Measurements from ENCODE around the gene SRSF1.
"Not testable (repeated sequence)": the region's sequence is repeated elsewhere in the genome, so short reads cannot be mapped to it uniquely, and the experiment has no call there.

Gene SRSF1, protein sequence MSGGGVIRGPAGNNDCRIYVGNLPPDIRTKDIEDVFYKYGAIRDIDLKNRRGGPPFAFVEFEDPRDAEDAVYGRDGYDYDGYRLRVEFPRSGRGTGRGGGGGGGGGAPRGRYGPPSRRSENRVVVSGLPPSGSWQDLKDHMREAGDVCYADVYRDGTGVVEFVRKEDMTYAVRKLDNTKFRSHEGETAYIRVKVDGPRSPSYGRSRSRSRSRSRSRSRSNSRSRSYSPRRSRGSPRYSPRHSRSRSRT
- 12.4 to 105 (median 57.9) reads per million in 17 experiments for total RNA-seq

DNA sequence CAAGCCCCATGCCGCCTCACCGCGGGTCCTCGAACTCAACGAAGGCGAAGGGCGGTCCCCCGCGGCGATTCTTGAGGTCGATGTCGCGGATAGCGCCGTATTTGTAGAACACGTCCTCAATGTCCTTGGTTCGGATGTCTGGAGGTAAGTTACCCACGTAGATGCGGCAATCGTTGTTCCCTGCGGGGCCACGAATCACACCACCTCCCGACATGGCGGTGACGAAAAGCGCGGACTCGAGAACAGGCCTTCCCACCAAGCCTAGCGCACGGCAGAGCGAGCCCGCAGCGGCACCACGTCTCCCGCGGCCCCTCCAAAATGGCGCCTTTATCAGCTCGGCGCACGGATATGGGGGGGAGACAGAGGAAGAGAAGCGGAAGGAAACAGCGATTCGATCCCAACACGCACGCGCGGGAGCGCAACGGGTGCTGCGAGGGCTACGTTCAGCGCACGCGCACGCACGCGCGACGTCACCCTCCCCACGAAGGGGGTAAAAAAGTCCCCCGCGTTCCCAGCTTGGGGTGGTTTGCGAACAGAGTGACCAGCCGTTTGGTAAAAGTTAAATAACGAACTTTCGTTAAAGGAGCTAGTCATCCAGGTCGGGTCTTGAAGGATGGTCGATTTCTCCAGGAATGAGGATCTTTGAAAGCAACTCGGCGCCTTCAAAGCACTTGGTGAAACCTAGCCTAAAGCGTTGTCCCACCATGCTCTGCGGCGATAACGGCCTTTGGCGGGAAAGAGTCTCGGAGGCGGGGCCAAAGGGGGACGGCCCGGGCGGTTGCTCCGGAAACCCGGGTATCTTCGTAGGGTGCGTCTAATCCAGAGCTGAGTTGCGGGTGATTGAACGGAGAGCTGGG lies at the start of gene SRSF1:
Gene SRSF1, minus strand, starts transcription at position 323 of the 857 bp plus-strand sequence. Its CDS starts 109 bp downstream, at position 214.
- DNase-seq: peak; percentile 98 to 99 (median 99)

DNA sequence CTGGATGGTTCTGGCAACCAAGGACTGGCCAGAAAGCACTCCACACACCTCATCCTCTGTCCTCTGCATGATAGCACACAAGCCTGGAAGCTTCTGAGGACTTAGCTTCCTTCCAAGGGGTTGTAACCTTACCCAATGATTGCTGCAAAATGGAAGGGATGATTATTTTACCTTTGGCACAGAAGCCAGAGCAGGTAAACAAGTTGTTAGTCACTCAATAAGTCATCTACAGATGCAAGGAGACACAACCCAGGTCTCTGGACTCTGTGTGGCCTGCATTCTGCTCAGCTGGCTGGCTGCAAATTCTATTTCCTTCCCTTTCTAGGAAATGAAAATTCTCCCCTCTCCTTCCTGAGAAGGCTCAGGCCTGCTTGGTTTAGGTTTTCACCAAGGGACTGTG lies 49.4 kb upstream of the SRSF1 start:
- no peak for DNase-seq

DNA sequence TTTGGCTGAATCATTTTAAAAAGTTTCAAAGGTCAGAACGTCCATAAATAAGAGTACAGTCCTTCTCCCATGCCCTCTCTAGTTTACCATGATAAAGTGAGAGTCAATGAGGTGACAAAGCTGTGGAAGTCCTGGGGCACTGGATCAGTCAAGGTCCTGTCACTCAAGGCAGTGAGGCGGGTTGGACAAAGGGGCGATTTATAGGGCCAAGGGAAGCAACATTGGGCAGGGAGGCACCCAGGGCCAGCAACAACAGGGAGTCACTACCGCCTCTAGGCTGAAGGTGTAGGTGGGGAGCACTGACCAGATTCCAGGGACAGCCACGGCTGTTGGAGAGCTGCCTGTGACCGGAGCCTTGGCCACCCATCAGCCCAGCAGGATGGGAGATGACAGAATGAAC lies 47.6 kb upstream of the SRSF1 start:
- no peak for DNase-seq

DNA sequence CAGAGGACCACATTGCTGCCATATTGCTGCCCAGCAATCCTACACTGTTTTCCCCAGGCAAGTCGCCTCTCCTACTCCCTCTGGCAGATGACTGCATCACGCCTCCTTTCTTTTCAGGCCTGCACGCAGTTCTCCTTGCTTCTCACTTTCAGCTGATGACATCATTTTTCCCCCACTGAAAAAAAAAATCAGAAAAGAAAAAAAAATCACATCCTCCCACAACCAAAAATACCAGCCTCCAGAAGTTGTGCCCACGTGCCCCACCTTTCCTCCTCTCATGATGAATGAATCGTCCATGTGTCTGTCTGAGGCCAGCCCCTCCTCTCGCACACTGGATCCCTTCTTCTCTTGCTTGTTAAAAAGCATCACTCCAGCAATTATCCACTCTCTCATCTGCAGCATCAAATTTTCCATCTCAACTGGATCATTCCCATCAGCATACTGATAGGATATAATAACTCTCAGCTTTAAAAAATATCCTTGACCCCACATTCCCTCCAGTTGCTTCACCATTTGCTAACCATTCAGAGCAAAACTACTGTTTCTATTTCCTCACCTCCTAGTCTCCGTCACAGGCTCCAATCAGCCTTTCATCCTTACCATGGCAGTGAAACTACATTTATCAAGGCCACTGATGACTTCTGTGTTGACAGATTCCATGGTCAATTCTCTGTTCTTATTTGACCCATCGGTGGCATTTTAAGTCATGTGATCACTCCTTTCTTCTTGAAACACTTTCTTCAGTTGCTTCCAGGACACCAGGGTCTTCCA lies 46.1 kb upstream of the SRSF1 start:
- peak; percentile 27 to 58 (median 48) for DNase-seq

DNA sequence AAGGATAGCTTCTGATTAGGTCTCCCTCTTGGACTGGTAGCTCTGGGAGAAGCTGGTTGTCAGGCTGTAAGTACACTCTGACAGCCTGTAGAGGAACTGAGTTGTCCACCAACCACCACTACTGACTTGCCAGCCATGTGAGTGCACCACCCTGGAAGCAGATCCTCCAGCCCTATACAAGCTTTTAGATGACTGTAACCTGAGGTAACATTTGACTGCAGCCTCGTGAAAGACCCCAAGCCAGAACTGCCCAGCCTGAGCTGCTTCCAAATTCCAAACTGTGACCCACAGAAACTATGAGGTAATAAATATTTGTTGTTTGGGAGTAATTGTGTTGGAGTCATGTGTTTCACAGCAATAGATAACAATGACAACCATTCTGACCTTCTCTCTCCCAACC lies 45.4 kb upstream of the SRSF1 start:
- DNase-seq: peak in 2 of 4 experiments; percentile 4 to 10

DNA sequence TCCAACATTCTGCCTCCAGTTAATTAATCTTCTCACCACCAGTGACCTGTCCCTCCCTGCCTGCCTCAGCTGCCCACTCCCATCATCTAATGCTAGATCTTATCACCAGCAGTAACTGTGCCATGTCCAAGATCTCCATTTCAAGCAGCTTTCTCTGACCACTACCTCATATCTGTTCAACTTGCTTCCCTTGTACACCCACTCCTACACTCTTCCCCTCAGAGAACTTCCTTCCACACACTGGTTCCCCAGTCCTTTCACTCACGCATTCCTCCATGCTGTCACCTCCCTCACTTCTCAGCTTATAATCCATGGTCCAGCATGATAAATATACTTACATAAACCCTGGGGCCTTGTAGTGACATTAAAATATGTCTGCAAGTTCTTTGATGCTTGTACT lies 44.4 kb upstream of the SRSF1 start:
- DNase-seq: peak; percentile 11 to 61 (median 51)

DNA sequence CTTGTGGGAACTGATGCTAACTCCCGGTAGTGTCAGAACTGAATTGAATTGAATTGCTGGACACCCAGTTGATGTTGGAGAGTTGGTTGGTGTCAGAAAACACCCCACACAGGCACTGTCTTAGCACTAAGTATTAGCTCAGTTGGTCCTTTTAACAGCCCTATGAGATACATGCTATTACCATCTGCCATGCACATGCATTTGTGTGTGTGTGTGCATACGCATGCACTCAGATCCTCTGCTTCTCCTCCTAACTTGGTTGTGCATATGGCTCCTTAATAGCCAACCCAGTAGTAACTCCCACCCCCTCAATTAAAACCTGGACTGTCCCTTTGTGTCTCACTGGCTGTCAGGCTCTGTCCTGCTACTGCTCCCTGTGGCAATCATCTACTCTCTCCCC lies 43.9 kb upstream of the SRSF1 start:
- DNase-seq: no peak

DNA sequence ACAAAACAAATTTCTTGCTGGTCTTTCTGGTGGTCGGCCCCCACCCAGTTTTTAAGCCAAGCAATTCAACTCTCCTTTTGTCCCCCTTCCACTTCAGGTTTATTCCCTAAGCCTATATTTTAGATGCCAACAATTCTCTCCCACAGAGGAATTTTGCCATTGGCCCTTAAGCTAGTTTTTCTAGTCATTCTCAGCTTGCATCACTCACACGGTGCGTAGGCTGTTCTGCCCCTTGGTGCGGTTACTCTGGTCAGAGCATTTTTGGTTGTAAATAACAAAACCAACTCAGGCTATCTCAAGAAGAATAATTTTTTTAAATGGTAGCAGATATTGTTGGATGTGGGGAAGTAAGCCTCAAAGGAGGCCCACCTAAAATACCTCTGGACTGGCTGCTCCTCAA lies 42.5 kb upstream of the SRSF1 start:
- no peak for DNase-seq

DNA sequence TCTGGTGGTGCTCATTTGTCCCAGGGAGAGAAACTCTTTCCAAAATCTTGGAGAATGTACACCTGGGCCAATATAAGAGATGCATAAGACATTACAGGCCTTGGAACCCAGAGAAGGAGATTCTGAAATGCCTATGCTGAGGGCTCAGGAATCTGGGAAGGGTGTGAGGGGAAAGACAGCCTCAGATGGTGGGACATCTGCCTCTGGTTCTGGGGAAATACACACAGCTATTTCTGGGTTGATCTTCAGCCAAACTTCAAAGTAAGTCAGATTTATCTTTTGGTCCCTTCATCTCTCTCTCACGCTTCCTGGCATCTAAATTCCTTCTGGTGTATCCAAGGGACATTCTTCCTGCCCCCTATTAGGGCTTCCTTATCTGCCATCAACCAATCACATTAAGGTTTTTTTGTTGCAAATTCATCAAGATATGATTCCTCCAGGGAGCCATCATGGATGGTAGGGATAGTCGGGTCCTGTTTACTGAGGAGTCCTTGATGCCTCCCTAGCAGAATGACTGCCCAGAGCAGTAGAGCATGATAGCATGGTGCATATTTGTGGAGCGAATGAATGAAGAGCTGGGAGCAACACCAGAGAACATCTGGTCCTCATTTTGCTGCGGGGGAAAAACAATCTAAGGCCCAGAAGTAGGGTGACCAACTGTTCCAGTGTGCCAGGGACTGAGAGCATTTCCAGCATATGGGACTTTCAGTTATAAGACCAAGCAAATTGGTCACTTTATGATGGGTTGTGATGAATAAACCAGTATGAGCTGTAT lies 40.5 kb upstream of the SRSF1 start:
- no peak for DNase-seq

DNA sequence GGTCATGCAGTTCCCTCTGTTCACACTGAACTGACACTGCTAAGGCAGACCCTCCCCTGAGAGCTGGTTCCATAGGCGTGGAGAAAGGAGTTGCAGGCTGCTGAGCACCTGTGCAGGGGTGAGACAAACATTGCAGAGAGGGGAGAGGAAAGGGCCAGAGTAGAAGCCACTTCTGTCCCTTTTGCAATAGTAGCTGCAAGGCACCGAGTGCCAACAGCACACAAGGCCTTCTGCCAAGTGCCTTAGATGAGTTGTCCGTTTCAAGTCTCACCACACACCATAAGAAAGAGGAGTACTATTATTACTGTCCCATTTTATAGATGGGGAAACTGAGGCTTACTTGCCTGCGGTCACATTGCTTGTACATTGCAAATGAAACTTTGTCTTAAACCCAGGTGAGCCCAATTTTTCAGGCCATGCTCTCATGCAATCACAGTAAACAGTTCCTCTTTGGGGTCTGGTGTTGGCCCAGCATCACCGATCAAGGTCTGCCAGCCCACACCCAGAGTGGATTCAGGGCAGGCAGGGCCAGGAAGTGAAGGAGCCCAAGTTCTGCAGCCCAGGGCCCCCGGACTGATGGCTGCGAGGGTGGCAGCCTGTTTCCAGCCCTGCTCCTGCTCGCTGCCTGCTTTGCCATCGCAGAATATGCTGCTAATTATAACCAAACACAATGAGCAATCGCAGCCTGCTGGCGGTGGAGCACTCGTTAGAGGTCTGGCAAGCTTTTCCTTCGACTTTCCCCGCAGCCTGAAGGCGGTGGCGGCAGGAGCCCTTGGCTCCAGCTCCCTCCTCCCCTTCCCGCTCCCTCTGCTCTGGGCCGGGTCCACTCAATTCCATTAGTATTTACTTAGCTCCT lies 39.4 kb upstream of the SRSF1 start:
- DNase-seq: no peak

DNA sequence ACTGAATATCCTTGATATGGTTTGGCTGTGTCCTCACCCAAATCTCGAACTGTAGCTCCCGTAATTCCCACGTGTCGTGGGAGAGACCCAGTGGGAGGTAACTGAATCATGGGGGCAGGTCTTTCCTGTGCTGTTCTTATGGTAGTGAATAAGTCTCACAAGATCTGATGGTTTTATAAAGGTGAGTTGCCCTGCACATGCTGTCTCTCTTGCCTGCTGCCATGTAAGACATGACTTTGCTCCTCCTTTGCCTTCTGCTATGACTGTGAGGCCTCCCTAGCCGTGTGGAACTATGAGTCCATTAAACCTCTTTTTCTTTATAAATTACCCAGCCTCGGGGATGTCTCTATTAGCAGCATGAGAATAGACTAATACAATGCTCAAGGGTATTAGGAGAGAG lies 37.2 kb upstream of the SRSF1 start:
- DNase-seq: not testable (repeated sequence)

DNA sequence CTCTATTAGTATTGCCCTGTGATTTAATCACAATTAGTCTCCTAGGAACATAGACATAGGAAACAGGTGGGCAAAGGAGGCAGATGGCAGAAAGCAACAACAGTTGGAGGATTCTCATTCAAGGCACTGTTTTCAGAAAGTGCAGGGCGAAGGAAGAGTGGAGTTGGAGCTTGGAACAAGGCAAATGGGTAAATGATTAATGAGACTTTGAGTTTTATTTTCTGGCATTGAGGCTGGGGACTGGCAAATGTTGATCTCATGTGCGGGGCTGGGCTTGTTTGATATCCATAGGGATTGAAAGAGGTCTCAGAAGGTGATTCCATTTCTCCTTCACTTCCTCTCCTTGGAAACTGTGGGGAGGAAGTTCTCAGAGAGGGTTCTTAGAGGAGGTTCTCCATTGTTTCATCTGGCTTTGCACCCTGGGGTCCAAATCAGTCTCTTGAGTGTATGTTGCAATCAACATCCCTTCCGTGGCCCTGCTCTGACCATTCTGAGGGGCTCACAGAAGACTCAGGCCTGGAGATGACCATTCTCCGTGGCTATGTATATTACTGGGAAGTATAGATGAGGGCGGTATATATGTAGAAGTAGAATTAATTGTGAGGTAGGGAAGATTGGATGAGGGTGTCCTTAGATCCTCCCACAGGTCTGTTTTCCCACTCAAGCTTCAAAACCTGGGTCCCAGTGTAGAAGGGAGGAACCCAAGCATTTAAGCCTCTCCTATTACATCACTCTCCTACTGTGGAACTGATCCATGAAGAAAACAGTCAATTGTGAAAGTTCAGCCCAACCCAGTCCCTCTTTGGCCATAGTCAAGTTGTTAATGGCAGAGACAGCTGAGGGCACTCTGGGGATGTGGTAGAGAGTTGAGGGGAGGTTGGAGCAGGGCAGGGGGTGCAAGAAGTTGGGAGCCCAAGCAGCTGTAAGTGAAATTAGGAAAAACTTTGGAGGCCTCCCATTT lies 36.5 kb upstream of the SRSF1 start:
- no peak for DNase-seq

DNA sequence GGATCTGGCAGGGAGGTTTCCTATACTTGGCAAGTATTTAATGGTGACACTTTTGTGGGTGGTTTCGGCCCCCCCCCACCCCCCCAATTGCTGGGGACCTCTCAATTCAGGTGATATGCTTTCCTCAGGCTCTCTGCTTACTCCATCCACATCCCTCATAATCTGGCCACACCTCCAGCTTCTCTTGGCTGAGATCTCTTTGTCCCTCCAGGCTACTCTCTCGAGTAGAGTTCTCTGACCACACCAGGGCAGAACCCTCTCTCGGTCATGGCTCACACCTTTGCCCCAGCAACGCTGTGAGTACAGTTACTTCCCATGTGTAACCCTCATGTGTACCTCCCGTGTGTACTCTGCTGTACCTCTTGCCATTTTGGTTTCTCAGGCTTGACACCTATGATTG lies 34.1 kb upstream of the SRSF1 start:
- DNase-seq: no peak

DNA sequence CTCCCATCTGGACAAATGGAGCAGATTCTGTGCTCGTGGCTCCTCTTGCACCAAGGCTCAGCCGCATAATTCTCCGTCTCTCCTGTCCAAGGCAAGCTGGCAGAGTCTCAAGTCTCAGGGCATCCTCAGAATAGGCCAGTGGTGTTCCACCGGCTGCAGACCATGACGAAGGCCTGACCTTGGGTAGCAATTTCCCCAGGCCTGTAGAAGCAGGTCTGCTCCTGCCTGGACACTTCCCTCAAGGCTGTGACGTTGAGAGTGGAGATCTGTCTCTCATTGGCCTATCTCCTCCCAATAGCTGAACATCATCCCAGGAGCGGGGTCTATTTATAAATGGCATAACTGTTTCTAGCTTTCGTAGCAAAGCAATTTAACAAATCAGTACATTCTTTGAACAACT lies 33.3 kb upstream of the SRSF1 start:
- DNase-seq: no peak

DNA sequence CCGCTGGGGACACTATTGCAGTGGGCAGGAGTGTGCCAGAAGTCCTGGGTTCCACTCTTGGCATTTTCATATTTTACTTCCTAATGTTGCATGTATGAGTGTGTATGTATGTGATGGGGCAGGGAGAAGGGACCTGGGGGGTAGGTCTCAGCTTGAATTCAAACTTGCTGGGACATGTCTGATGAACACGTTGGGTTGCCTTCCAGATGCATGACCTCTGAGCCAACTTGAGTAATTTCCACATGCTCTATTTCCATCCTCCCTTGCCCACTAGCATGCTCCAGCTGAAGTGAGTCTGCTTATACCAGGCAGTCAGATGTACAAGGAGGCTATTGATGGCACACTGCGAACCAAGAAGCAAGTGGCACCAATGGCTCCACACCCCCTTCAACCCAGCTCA lies 32.9 kb upstream of the SRSF1 start:
- no peak for DNase-seq

DNA sequence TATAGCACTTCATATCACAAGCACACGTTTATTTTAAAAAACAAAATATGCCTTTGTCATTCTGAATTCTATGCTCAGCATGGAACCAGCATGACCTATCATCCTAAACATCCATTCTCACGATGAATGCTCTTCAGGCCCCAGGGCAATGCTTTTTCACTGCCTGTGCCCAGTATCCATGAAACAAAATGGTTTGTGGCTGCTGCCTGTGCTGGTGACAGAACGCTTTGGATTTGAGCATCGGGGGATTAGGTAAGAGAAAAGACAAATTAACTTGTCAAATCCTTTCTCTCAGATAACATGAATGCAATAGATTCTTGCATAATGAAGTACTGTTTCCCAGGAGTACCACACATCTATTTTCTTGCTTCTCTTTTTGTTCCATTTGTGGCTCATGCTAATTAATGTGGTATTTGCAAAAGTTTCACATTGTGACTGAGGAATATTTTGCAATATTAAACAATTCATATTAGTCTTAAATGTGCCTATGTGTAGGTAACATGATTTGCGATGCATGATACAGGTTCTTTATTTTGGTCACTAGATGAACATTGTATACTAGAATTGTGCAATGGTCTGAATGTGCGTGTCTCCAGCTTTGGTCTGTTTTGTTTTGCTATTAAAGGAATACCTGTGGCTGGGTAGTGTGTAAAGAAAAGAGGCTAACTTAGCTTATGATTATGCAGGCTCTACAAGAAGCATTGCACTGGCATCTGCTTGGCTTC lies 25.8 kb upstream of the SRSF1 start:
- DNase-seq: no peak

DNA sequence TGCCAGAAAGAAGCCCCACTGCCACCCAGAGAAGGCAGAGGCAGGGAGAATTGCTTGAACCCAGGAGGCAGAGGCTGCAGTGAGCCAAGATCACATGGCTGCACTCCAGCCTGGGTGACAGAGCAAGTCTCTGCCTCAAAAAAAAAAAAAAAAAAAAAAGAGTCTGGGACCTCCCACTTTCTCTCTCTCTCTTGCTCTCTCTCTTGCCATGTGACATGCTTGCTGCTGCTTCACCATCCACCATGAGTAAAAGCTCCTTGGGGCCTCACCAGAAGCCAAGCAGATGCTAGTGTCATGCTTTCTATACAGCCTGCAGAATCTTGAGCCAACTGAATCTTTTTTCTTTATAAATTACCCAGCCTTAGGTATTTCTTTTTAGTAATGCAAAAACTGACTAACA lies 21.5 kb upstream of the SRSF1 start:
- no peak for DNase-seq

DNA sequence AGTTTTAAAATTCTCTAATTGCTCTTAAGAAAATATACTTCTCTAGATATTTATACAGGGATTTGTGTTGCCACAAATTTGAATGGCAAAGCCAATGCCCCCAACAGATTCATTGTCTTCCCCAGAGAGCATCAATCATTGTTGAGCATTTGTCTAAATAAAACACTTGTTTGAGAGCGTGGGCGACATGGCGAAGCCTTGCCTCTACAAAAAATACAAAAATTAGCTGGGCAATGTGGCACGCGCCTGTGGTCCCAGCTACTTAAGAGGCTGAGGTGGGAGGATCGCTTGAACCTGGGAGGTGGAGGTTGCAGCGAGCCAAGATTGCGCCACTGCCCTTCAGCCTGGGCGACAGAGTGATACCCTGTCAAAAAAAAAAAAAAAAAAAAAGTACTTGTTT lies 13.4 kb upstream of the SRSF1 start:
- DNase-seq: no peak

DNA sequence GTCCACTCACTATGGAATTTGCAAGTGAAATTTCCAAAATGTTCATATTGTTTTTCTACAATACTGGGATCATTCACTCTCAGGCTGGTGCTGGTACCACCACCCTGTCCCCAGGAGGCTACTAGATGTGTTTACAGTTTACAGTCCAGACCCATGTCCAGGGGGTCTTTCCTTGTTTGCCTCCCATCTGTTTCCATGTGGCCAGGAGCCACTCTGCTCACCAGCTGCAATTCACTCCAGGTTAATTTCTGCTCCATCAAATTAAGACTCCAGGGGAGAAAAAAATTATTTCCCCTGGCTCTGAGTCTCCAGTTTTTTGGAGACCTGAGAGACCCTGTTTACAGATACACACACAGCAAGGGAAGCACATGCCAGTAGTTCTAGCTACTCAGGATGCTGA lies 12.5 kb upstream of the SRSF1 start:
- DNase-seq: no peak

DNA sequence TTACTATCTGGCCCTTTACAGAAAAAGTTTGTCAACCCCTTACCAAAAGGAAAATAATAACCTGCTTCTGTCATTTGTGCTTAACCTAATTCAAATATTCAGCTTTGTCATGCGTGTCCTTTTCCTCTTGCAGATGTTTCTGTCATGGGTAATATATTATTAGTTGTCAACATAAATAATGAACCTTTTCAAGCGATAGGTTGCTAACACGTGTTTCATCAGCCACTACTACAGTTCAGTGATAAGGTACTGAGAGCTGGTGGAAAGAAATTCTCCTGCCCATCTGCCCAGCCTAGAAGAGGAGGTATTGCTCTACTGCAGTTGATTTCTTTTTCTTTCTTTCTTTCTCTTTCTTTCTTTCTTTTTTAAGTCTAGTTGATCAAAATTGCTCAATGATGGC lies 12.0 kb upstream of the SRSF1 start:
- no peak for DNase-seq

Data from suppressor macrophage (primary cell).